Peyer's patch (tissue), 4 donors: ENCODE measurements around the gene MEGF9.

Source experiments
- POLR2A ChIP-seq, 2 donors: fragments of 450-650 bp; IDR thresholded peaks; one replicate each; pipeline ENCODE4 v1.5.1; 2017; ENCODE audit warnings: antibody characterized with exemption in 2 of 2, mild to moderate bottlenecking in 2 of 2, moderate library complexity in 2 of 2
- TF ChIP-seq, protein P1 (sequence below), 6 experiments: fragments of 450-650 bp in 4 of 6; fragments of 200-600 bp in 2 of 6; sonication (generic) in 1 of 6; IDR thresholded peaks; one replicate each; pipeline ENCODE4 v1.5.1; 2017 to 2019; ENCODE audit warnings: antibody characterized with exemption in 6 of 6, mild to moderate bottlenecking in 3 of 6, moderate library complexity in 1 of 6

DNA sequence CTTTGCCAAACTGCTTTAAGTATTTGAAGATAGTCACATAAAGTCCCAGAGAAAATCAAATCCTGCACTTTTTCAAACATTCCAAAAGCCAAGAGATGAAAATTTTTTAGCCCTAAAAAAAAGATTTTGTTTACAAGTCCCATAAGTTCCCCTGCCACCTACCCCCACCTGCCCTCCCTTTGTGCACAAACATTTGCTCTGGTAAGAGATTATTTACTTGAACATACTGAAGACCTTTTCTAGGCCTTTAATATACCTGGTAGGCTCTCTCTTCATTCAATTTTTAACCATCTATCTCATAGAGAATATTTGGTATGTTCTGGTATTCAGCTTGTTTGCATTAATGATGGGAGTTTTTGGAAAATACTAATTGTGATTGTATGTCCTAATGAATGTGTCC lies 50.3 kb downstream of the MEGF9 start:
- TF ChIP-seq, protein P1, sequence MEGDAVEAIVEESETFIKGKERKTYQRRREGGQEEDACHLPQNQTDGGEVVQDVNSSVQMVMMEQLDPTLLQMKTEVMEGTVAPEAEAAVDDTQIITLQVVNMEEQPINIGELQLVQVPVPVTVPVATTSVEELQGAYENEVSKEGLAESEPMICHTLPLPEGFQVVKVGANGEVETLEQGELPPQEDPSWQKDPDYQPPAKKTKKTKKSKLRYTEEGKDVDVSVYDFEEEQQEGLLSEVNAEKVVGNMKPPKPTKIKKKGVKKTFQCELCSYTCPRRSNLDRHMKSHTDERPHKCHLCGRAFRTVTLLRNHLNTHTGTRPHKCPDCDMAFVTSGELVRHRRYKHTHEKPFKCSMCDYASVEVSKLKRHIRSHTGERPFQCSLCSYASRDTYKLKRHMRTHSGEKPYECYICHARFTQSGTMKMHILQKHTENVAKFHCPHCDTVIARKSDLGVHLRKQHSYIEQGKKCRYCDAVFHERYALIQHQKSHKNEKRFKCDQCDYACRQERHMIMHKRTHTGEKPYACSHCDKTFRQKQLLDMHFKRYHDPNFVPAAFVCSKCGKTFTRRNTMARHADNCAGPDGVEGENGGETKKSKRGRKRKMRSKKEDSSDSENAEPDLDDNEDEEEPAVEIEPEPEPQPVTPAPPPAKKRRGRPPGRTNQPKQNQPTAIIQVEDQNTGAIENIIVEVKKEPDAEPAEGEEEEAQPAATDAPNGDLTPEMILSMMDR (IDR thresholded peaks at IDR 0.05): no peak
- no peak for TF ChIP-seq POLR2A (IDR thresholded peaks at IDR 0.05)
